ENCODE results near the gene HABP4.

HABP4 gene

GRCh38 chr9:96457266-96457665, 7.3 kb downstream of the HABP4 start:
- peaks cover 10% of the 10 kb centered on the region for H3K36me3 ChIP-seq (ENCODE audit: control insufficient read depth, insufficient read depth, low read length)
- no peak overlapping the region for H3K27ac ChIP-seq (ENCODE audit: low read depth, low read length)
- no peaks in the 10 kb centered on the region for H3K9me3 ChIP-seq (ENCODE audit: control insufficient read depth, insufficient read depth, low read depth, low read length)
- H3K4me3 ChIP-seq (ENCODE audit: low read depth, low read length) = no peak overlapping the region
- H3K9ac ChIP-seq (ENCODE audit: low read length) = no peak overlapping the region
- peaks cover 18% of the 10 kb centered on the region for H3K4me1 ChIP-seq (ENCODE audit: control insufficient read depth, insufficient read depth, low read length)
- no peaks in the 10 kb centered on the region for H3K27me3 ChIP-seq (ENCODE audit: control insufficient read depth, insufficient read depth, low read length)

GRCh38 chr9:96458226-96458625, 8.3 kb downstream of the HABP4 start:
- H3K9ac ChIP-seq (ENCODE audit: low read length) = no peak overlapping the region
- no peak overlapping the region for H3K27ac ChIP-seq (ENCODE audit: low read depth, low read length)
- peaks cover 10% of the 10 kb centered on the region for H3K36me3 ChIP-seq (ENCODE audit: control insufficient read depth, insufficient read depth, low read length)
- peaks cover 23% of the 10 kb centered on the region for H3K4me1 ChIP-seq (ENCODE audit: control insufficient read depth, insufficient read depth, low read length)
- H3K9me3 ChIP-seq (ENCODE audit: control insufficient read depth, insufficient read depth, low read depth, low read length) = no peaks in the 10 kb centered on the region
- no peak overlapping the region for H3K4me3 ChIP-seq (ENCODE audit: low read depth, low read length)
- no peaks in the 10 kb centered on the region for H3K27me3 ChIP-seq (ENCODE audit: control insufficient read depth, insufficient read depth, low read length)

DNA sequence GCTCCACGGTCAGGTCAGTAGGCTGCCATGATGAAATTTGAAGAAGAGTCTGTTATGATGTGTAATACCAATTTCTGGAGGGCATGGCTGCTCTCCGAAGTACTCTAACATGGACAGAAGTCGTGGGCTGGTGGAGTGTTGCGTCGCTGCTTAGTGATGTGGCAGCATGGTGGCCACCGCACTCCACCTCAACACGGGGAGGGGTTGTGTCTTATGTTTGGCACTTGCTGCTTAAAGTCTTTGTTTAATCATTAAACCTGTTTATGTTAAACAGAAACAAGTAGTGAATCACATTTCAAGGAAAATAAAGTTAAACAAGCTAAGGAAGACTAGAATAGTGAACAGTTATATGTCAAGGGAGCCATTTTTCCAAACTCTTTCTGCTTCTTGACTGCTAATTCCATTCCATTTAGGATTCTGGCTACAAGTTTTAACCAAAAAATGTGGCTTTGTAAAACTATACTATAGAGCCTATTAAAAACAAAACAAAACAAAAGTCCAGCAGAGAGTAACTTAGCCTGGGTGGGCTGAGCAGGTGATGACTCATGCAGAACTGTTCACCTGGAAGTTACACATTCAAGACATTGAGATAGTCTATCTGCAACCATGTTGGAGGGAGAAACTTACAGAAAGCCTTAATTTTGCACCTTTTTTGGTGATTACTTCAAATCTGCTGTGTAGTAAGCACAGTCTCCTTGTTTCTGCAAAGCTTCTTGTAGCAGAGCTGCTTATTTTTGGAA, 9.5 kb downstream of the HABP4 start:
- H3K9ac ChIP-seq (ENCODE audit: low read length) = no peak overlapping the region
- H3K4me3 ChIP-seq (ENCODE audit: low read depth, low read length) = no peak overlapping the region
- peaks cover 23% of the 10 kb centered on the region for H3K4me1 ChIP-seq (ENCODE audit: control insufficient read depth, insufficient read depth, low read length)
- H3K9me3 ChIP-seq (ENCODE audit: control insufficient read depth, insufficient read depth, low read depth, low read length) = no peaks in the 10 kb centered on the region
- 0 out of 2 replicates have a peak overlapping the region, but pooled peaks have one; percentile 45 for H3K27ac ChIP-seq (ENCODE audit: low read depth, low read length)
- peaks cover 14% of the 10 kb centered on the region for H3K36me3 ChIP-seq (ENCODE audit: control insufficient read depth, insufficient read depth, low read length)
- H3K27me3 ChIP-seq (ENCODE audit: control insufficient read depth, insufficient read depth, low read length) = no peaks in the 10 kb centered on the region

DNA sequence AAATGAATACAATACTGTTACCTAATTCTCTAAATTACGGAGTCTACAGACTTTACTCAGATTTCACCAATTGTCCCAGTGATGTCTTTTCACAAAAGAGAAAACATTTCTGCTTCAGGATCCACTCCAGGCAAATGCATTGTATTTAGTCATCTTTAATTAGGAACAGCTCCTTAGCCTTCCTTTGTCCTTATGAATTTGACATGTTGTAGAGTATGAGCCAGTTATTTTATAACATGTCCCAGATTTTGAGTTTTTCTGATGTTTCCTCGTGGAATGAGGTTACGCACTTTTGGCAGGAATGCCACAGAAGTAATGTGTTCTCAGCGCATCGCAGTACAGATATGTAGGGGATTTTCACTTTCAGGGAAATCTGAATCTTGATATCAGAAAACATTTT, 10.5 kb downstream of the HABP4 start:
- Histone ChIP-seq H3K4me1 (ENCODE audit: control insufficient read depth, insufficient read depth, low read length) (peaks cover 23% of the 10 kb centered on the region), H3K36me3 (ENCODE audit: control insufficient read depth, insufficient read depth, low read length) (peaks cover 18% of the 10 kb centered on the region), H3K4me3 (ENCODE audit: low read depth, low read length) (no peak overlapping the region), H3K27me3 (ENCODE audit: control insufficient read depth, insufficient read depth, low read length) (no peaks in the 10 kb centered on the region), H3K27ac (ENCODE audit: low read depth, low read length) (peak overlapping the region; percentile 42; the same call in 1 of the 2 replicates), H3K9ac (ENCODE audit: low read length) (no peak overlapping the region), H3K9me3 (ENCODE audit: control insufficient read depth, insufficient read depth, low read depth, low read length) (no peaks in the 10 kb centered on the region)

DNA sequence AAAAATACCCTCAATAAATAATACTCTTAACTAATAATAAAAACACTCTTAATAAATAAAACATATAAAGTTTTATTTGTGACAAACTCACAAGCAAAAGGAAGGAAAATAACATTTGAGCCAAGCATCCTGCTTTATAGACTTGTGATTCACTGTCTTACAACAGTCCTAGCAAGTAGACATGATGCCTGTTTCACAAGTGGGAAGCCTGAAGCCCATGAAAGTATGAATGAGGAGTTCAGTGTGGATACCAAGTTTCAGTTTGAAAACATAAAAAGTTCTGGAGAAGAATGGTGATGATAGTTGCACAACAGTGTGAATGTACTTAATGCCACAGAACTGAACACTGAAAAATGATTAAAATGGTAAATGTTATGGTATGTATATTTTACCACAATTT, 10.9 kb downstream of the HABP4 start:
- peaks cover 23% of the 10 kb centered on the region for H3K4me1 ChIP-seq (ENCODE audit: control insufficient read depth, insufficient read depth, low read length)
- H3K4me3 ChIP-seq (ENCODE audit: low read depth, low read length) = no peak overlapping the region
- no peak overlapping the region for H3K9ac ChIP-seq (ENCODE audit: low read length)
- H3K9me3 ChIP-seq (ENCODE audit: control insufficient read depth, insufficient read depth, low read depth, low read length) = no peaks in the 10 kb centered on the region
- H3K36me3 ChIP-seq (ENCODE audit: control insufficient read depth, insufficient read depth, low read length) = peaks cover 22% of the 10 kb centered on the region
- no peaks in the 10 kb centered on the region for H3K27me3 ChIP-seq (ENCODE audit: control insufficient read depth, insufficient read depth, low read length)
- H3K27ac ChIP-seq (ENCODE audit: low read depth, low read length) = no peak overlapping the region

- H3K4me1 ChIP-seq (ENCODE audit: control insufficient read depth, insufficient read depth, low read length) = peaks cover 23% of the 10 kb centered on the region
- no peak overlapping the region for H3K9ac ChIP-seq (ENCODE audit: low read length)
- no peak overlapping the region for H3K4me3 ChIP-seq (ENCODE audit: low read depth, low read length)
- H3K9me3 ChIP-seq (ENCODE audit: control insufficient read depth, insufficient read depth, low read depth, low read length) = no peaks in the 10 kb centered on the region
- peaks cover 26% of the 10 kb centered on the region for H3K36me3 ChIP-seq (ENCODE audit: control insufficient read depth, insufficient read depth, low read length)
- no peaks in the 10 kb centered on the region for H3K27me3 ChIP-seq (ENCODE audit: control insufficient read depth, insufficient read depth, low read length)
- no peak overlapping the region for H3K27ac ChIP-seq (ENCODE audit: low read depth, low read length)
Observed at GRCh38 chr9:96461336-96461735, 11.4 kb downstream of the HABP4 start.

GRCh38 chr9:96462541-96462940, 12.6 kb downstream of the HABP4 start:
- no peak overlapping the region for H3K4me3 ChIP-seq (ENCODE audit: low read depth, low read length)
- H3K4me1 ChIP-seq (ENCODE audit: control insufficient read depth, insufficient read depth, low read length) = peaks cover 23% of the 10 kb centered on the region
- H3K9me3 ChIP-seq (ENCODE audit: control insufficient read depth, insufficient read depth, low read depth, low read length) = no peaks in the 10 kb centered on the region
- no peak overlapping the region for H3K9ac ChIP-seq (ENCODE audit: low read length)
- no peaks in the 10 kb centered on the region for H3K27me3 ChIP-seq (ENCODE audit: control insufficient read depth, insufficient read depth, low read length)
- H3K27ac ChIP-seq (ENCODE audit: low read depth, low read length) = no peak overlapping the region
- H3K36me3 ChIP-seq (ENCODE audit: control insufficient read depth, insufficient read depth, low read length) = peaks cover 30% of the 10 kb centered on the region

DNA sequence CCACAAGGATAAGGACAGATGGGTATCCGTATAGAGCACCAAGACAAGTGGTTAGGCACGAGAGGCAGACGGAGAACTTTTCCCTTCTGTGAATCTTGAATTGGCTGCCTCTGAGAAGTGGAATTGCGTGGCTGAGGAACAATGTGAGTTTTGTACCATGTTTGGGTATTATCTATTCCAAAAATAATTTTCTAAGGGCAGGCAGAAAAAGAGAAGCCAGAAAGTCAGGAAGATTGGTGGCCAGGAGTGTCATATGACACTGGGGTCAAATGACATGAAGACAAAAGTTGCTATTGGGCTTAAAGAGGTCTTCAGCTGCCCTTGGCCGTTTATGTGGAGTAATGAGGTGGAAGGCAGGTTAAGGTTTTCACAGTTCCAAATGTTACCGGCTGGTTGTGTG, 14.5 kb downstream of the HABP4 start:
- Histone ChIP-seq H3K9me3 (ENCODE audit: control insufficient read depth, insufficient read depth, low read depth, low read length) (no peaks in the 10 kb centered on the region), H3K4me1 (ENCODE audit: control insufficient read depth, insufficient read depth, low read length) (peaks cover 20% of the 10 kb centered on the region), H3K27me3 (ENCODE audit: control insufficient read depth, insufficient read depth, low read length) (no peaks in the 10 kb centered on the region), H3K27ac (ENCODE audit: low read depth, low read length) (no peak overlapping the region), H3K4me3 (ENCODE audit: low read depth, low read length) (no peak overlapping the region), H3K9ac (ENCODE audit: low read length) (no peak overlapping the region), H3K36me3 (ENCODE audit: control insufficient read depth, insufficient read depth, low read length) (peaks cover 39% of the 10 kb centered on the region)

DNA sequence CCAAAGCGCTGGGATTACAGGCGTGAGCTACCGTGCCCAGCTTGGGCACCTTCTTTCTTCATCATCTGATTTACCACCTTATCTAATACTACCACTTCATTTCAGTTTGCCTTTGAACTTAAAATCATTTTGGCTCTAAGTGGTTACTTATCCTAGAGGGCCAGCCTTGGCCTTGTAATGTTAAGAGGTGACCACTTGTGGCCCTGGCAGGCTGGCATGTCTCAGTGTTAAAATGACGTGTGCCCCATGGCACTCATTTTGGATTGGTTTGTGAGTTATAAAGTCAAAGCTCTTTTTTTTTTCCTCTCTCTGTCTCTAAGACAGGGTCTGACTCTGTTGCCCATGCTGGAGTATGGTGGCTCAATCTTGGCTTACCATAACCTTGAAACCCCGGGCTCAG, 17.8 kb downstream of the HABP4 start:
- Histone ChIP-seq H3K4me1 (ENCODE audit: control insufficient read depth, insufficient read depth, low read length) (peaks cover under 1% of the 10 kb centered on the region), H3K27ac (ENCODE audit: low read depth, low read length) (no peak overlapping the region), H3K9ac (ENCODE audit: low read length) (no peak overlapping the region), H3K27me3 (ENCODE audit: control insufficient read depth, insufficient read depth, low read length) (no peaks in the 10 kb centered on the region), H3K4me3 (ENCODE audit: low read depth, low read length) (no peak overlapping the region), H3K9me3 (ENCODE audit: control insufficient read depth, insufficient read depth, low read depth, low read length) (no peaks in the 10 kb centered on the region), H3K36me3 (ENCODE audit: control insufficient read depth, insufficient read depth, low read length) (peaks cover 65% of the 10 kb centered on the region)

GRCh38 chr9:96476013-96476412, 26.0 kb downstream of the HABP4 start:
- no peaks in the 10 kb centered on the region for H3K4me1 ChIP-seq (ENCODE audit: control insufficient read depth, insufficient read depth, low read length)
- no peaks in the 10 kb centered on the region for H3K9me3 ChIP-seq (ENCODE audit: control insufficient read depth, insufficient read depth, low read depth, low read length)
- H3K27me3 ChIP-seq (ENCODE audit: control insufficient read depth, insufficient read depth, low read length) = no peaks in the 10 kb centered on the region
- no peak overlapping the region for H3K27ac ChIP-seq (ENCODE audit: low read depth, low read length)
- H3K4me3 ChIP-seq (ENCODE audit: low read depth, low read length) = no peak overlapping the region
- peaks cover 45% of the 10 kb centered on the region for H3K36me3 ChIP-seq (ENCODE audit: control insufficient read depth, insufficient read depth, low read length)
- H3K9ac ChIP-seq (ENCODE audit: low read length) = no peak overlapping the region

DNA sequence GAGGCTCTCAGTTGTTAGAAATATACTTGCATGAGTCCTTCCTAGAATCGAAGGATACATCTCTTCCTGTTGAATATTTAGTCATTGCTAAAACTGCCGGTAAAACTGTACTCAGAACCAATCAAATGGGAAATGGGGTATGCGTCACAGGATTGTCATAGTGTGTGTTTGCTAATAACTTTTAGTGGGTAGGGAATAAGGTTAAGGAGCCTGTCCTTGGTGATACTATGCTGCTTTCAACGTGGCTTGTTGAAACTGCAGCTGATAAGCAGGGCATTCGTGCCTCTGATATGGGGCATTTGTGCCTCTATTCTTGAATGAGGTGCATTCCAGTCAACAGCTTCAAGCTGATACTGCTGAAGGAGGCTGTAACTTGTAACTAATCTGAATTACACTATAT, 26.6 kb downstream of the HABP4 start:
- H3K9me3 ChIP-seq (ENCODE audit: control insufficient read depth, insufficient read depth, low read depth, low read length) = no peaks in the 10 kb centered on the region
- H3K4me3 ChIP-seq (ENCODE audit: low read depth, low read length) = no peak overlapping the region
- H3K27me3 ChIP-seq (ENCODE audit: control insufficient read depth, insufficient read depth, low read length) = no peaks in the 10 kb centered on the region
- H3K9ac ChIP-seq (ENCODE audit: low read length) = no peak overlapping the region
- H3K36me3 ChIP-seq (ENCODE audit: control insufficient read depth, insufficient read depth, low read length) = peaks cover 40% of the 10 kb centered on the region
- no peak overlapping the region for H3K27ac ChIP-seq (ENCODE audit: low read depth, low read length)
- no peaks in the 10 kb centered on the region for H3K4me1 ChIP-seq (ENCODE audit: control insufficient read depth, insufficient read depth, low read length)

Data from HUES6 (cell line).